NT2/D1 (cell line): Measurements from ENCODE around the gene RNF220.

ENCODE experiments used
- DNase-seq: peaks from one replicate; pipeline ENCODE4 v3.0.0-alpha.2; 2011; ENCODE audit warnings: low read depth, low spot score
- H3K27me3 ChIP-seq: 2 replicates; pipeline ENCODE4 v1.6.0; 2011; ENCODE audit warnings: mild to moderate bottlenecking; ENCODE audit not compliant: insufficient read length, insufficient read depth
- H3K36me3 ChIP-seq: 2 replicates; pipeline ENCODE4 v1.6.1; 2011; ENCODE audit warnings: mild to moderate bottlenecking, low read length, mixed read lengths; ENCODE audit not compliant: insufficient read depth, insufficient read length
- H3K4me1 ChIP-seq: 2 replicates; pipeline ENCODE4 v1.5.1; 2011; ENCODE audit not compliant: insufficient read depth, insufficient read length
- H3K4me3 ChIP-seq: 2 replicates; pipeline ENCODE4 v1.5.1; 2011; ENCODE audit warnings: low read depth; ENCODE audit not compliant: insufficient read length
- H3K9ac ChIP-seq: 2 replicates; pipeline ENCODE4 v1.6.0; 2011; ENCODE audit warnings: low read depth; ENCODE audit not compliant: insufficient read length
- H3K9me3 ChIP-seq: 2 replicates; pipeline ENCODE4 v1.5.1; 2011; ENCODE audit warnings: mild to moderate bottlenecking, low read length; ENCODE audit not compliant: insufficient read depth
- SUZ12 ChIP-seq: IDR thresholded peaks from 2 replicates; pipeline ENCODE4 v1.6.1; 2011; ENCODE audit not compliant: insufficient read length, insufficient read depth; ENCODE audit errors: extremely low read depth
- YY1 ChIP-seq: IDR thresholded peaks from 2 replicates; pipeline ENCODE4 v1.6.1; 2011; ENCODE audit not compliant: insufficient read length, insufficient read depth
- ZNF274 ChIP-seq: IDR thresholded peaks from 2 replicates; pipeline ENCODE4 v1.6.1; 2011; ENCODE audit warnings: mild to moderate bottlenecking, low read depth, low read length

RNF220 gene

DNA sequence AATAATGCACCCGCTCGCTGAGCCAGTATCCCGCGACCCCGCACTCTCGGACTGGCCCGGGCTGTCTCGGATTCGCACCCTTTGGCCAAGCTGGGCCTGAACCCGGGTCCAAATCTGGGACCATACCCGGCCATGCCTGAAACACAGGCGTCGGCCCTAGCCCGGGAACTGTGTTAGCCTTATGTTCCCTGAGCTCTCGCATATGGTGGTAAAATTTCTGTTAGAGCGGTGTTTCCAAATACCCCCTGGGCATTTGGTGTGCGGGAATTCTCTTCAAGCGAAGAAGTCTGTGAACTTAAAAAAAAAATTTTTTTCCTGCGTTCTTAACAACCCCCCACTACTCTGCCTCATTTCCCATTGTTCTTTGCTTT, 3.1 kb downstream of the RNF220 start:
- DNase-seq = no peak

DNA sequence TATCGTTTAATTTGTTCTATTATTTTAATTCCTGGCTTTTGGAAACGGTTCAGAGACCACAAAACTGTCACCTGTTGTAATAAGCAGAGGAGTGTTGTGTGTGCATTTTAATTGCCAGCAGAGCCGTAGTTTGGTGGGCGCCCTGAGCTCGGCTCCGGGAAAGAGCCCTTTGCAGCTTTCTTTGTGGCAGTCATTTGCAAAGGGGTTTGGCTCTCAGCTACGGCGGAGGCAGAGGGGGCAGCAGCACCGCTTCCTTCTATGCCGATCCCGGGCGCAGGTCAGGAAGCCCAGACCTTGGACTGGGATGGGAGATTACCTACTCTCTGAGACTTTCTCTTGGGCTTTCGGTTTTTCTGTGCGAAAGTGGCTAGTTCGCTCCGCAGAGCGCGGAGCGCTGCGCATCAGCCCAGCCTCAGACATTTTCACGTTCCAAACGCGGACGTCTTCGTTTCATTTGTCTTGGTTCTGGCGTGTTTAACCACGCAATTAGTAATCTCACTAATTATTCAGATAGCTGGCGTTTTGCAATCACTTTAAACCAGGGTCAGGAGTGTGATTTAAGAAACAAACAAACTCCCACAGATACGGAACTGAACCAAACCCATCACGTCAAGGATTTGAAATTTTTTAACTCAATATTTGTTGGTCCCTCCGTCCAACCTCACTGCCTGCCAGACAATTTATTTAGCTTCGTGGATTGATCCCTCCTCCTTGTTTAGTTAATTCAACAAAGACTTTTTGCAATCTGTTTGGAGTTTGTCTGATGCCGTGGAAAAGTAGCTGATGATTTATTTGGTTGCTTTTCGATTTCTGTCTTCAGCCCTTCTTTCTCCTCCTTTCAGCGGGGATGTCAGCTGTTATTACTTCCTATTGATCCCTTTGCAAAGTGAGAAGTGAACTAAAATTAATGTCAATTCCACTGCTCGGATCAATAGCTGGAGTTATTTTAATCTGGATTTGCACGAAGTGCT, 3.9 kb downstream of the RNF220 start:
- Histone ChIP-seq H3K9ac (peak overlapping the region; percentile 12), H3K4me1 (no peaks in the 10 kb centered on the region), H3K9me3 (no peaks in the 10 kb centered on the region), H3K4me3 (peak overlapping the region; percentile 3), H3K36me3 (no peaks in the 10 kb centered on the region), H3K27me3 (peaks cover 86% of the 10 kb centered on the region)
- TF ChIP-seq SUZ12 (no peak), ZNF274 (no peak), YY1 (no peak)
- no peak for DNase-seq

More for the DNA sequence above, 3.1 kb downstream of the RNF220 start:
- H3K4me3 ChIP-seq = peak overlapping the region; percentile 38
- H3K4me1 ChIP-seq = no peaks in the 10 kb centered on the region
- no peak overlapping the region for H3K9ac ChIP-seq
- no peaks in the 10 kb centered on the region for H3K9me3 ChIP-seq
- TF ChIP-seq SUZ12 = no peak
- TF ChIP-seq YY1 = no peak
- TF ChIP-seq ZNF274 = no peak
- H3K36me3 ChIP-seq = no peaks in the 10 kb centered on the region
- H3K27me3 ChIP-seq = peaks cover 79% of the 10 kb centered on the region

DNA sequence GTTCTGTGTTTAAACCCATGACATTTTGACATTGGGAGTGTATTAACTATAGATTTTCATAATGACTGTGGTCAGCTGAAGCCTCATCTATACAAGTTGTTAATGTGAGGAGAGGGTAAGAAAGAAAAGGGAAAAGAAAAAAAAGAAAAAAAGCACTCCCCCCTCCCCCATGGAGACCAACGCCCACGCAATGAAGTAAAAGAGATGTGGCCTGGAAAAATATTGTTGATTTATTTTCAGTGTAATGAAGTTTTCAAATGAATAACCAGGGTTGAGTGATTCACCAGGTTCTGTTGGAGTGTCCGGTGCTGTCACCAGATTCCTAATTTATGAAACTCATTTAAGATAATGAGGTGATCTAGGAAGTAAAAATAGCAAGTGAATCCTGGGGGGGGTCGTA, 4.7 kb downstream of the RNF220 start:
- TF ChIP-seq ZNF274 = no peak
- TF ChIP-seq YY1 = no peak
- no peak for TF ChIP-seq SUZ12
- no peaks in the 10 kb centered on the region for H3K9me3 ChIP-seq
- no peak for DNase-seq
- peaks cover 95% of the 10 kb centered on the region for H3K27me3 ChIP-seq
- H3K4me3 ChIP-seq = no peak overlapping the region
- H3K36me3 ChIP-seq = no peaks in the 10 kb centered on the region
- no peak overlapping the region for H3K9ac ChIP-seq
- H3K4me1 ChIP-seq = no peaks in the 10 kb centered on the region

DNA sequence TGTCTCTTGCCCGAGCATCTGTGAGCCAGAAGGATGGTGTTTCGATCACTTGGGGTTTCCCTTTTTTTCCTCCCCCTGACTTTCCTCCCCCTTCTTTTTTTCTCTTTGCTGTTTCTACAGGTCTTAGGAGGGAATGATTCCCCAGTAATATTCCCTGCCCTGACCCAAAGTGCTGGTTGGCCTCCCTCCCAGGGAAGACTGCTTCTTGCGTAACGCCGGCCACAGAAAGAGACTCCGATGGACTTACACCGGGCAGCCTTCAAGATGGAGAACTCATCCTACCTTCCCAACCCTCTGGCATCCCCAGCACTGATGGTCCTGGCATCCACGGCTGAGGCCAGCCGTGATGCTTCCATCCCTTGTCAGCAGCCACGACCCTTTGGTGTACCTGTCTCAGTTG, 6.8 kb downstream of the RNF220 start:
- DNase-seq = no peak
- H3K4me1 ChIP-seq = no peaks in the 10 kb centered on the region
- no peak overlapping the region for H3K9ac ChIP-seq
- H3K9me3 ChIP-seq = no peaks in the 10 kb centered on the region
- TF ChIP-seq ZNF274 (no peak), SUZ12 (no peak), YY1 (no peak)
- no peaks in the 10 kb centered on the region for H3K36me3 ChIP-seq
- peaks cover 100% of the 10 kb centered on the region for H3K27me3 ChIP-seq
- no peak overlapping the region for H3K4me3 ChIP-seq

DNA sequence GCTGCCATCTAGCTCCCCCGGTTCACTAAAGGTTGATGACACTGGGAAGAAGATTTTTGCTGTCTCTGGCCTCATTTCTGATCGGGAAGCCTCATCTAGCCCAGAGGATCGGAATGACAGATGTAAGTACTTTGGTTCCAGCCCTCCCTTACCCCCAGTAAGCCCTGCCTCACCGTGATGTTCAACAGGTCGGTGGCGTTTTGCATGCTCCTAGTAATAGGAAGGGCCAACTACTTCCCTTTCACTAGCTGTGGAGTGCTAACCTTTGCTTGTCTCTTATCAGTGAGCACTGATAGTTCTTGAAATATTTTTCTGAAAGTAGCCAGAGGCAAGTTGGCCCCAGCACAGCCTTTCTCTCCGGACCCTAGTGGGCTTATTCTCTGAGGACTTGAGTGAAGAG, 7.5 kb downstream of the RNF220 start:
- Histone ChIP-seq H3K36me3 (no peaks in the 10 kb centered on the region), H3K4me1 (no peaks in the 10 kb centered on the region), H3K9ac (no peak overlapping the region), H3K27me3 (peaks cover 97% of the 10 kb centered on the region), H3K9me3 (no peaks in the 10 kb centered on the region), H3K4me3 (no peak overlapping the region)
- TF ChIP-seq ZNF274 (no peak), SUZ12 (no peak), YY1 (no peak)
- no peak for DNase-seq

DNA sequence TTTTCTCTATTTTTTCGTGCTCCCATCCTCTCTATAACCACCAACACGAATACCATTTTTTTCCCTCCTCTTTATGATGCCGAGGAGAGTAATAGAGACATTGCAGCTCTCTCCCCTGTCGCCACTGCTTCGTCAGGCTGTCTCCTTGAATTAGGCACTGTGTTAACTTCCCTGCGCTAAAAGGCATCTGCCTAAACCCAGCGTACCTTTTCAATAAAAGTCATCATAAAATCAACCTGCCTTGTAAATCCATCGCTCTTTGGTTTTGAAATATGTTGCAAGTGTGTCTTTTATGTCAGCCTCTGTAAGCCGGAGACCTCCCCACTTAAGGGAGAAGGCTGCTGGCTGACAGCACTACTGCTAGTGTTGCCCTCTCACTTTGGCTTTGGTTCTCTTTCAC, 8.7 kb downstream of the RNF220 start:
- Histone ChIP-seq H3K27me3 (peaks cover 94% of the 10 kb centered on the region), H3K4me1 (no peaks in the 10 kb centered on the region), H3K36me3 (no peaks in the 10 kb centered on the region), H3K9ac (no peak overlapping the region), H3K9me3 (no peaks in the 10 kb centered on the region), H3K4me3 (no peak overlapping the region)
- DNase-seq = no peak
- TF ChIP-seq SUZ12 (no peak), ZNF274 (no peak), YY1 (no peak)

DNA sequence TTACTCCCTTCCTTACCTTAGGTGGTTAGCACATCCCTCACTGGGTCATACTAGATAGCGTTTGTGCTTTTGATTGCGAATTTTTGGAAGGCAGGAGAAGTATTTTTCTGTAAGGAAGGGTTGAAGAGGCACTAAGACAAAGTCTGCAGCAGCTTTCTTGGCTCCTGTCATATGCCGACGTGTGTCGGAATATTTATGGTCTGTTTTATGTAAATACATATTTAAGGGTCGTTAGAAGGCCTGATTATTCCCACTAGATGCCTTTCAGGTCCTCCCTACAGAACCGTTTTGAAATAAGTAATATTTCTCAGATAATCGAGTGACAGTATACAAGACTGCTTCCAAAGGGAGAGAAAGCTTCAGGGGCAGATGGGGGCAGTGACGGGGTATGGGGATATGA, 10.0 kb downstream of the RNF220 start:
- H3K9me3 ChIP-seq = no peaks in the 10 kb centered on the region
- no peak for DNase-seq
- H3K27me3 ChIP-seq = peaks cover 94% of the 10 kb centered on the region
- H3K9ac ChIP-seq = no peak overlapping the region
- H3K36me3 ChIP-seq = no peaks in the 10 kb centered on the region
- no peaks in the 10 kb centered on the region for H3K4me1 ChIP-seq
- no peak overlapping the region for H3K4me3 ChIP-seq
- no peak for TF ChIP-seq SUZ12
